Posterior cingulate gyrus (tissue), 11 donors: ENCODE data around the gene SIGLEC10.
A peak's percentile ranks its signal among the peaks of the same experiment; 100 is the strongest.
"Not testable (repeated sequence)": the region's sequence is repeated elsewhere in the genome, so short reads cannot be mapped to it uniquely, and the experiment has no call there.

Experiments used
- DNase-seq, 10 donors: peaks; one replicate each; pipeline versions ENCODE4 v3.0.0 to v3.0.0-alpha.2; 2020 to 2021; ENCODE audit warnings: mixed read lengths in 3 of 10
- intact Hi-C: fragments of 100-400 bp; cut with DNase I; formaldehyde crosslinking; loops from one replicate; pipeline ENCODE4 v1.15.1; 2023

Gene SIGLEC10

GRCh38 chr19:51417107-51417809 is at the start of gene SIGLEC10:
TSS of gene SIGLEC10 (minus strand) at chr19:51417642. CDS start at chr19:51417581, 61 bp downstream.
- intact Hi-C loops: no loop called here
- DNase-seq: peak in 4 of 10 donors; percentile 48 to 88 (median 85)

GRCh38 chr19:51466723-51467122 is 49.3 kb upstream of the SIGLEC10 start:
- DNase-seq: no peak
- intact Hi-C loops: no loop called here

GRCh38 chr19:51463976-51464581 is 46.6 kb upstream of the SIGLEC10 start:
- DNase-seq, intact Hi-C loops: not testable (repeated sequence)

GRCh38 chr19:51462681-51463080 is 45.2 kb upstream of the SIGLEC10 start:
- DNase-seq: peak in 1 of 10 donors; percentile 16
- intact Hi-C loops: no loop called here

- peak in 2 of 10 donors; percentile 42 to 67 for DNase-seq
- intact Hi-C loops: no loop called here
These were observed 44.8 kb upstream of the SIGLEC10 start for GRCh38 chr19:51462276-51462675.

- DNase-seq: peak in 2 of 10 donors; percentile 57 to 85
- intact Hi-C loops: no loop called here
These were observed 44.3 kb upstream of the SIGLEC10 start for GRCh38 chr19:51461723-51462161.

DNA sequence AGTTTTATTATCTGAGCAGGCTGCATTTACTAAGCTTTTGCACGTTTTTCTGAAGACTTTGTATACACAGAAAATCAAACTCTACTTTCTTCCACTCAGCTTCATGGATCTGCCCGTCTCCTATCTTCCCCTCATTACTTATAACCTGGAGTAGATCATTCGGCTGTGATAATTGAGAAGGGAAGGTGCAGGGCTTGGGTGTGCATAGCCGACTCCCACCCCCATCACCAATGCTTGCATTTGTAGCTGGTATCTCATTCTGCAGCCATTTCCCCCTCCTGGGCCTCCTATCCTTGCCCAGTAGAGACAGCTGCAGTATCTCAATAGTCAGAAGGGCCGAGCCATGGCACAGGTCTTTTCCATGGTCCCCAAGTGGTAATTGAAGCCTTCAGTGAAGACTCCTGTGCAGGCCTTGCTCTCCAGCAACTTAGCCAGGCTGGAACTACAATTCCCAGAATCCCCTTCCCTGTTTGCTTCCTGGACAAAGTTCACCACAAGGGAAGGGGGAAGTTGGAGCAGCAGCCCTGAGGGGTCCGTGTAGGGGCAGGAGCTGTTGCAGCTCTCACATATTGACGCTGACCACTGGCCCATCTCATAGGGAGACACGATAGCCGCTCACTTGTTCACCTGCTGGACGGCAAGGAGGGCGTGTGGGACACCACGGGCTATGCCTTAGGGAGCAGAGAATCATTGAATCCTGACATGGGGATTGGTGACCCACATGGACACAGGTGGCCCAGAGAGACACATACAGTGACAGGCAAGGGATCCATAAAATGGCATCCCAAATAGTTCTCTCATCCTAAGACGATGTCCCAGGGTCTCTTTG is 42.9 kb upstream of the SIGLEC10 start:
- intact Hi-C loops: no loop called here
- DNase-seq: peak in 1 of 10 donors; percentile 66

DNA sequence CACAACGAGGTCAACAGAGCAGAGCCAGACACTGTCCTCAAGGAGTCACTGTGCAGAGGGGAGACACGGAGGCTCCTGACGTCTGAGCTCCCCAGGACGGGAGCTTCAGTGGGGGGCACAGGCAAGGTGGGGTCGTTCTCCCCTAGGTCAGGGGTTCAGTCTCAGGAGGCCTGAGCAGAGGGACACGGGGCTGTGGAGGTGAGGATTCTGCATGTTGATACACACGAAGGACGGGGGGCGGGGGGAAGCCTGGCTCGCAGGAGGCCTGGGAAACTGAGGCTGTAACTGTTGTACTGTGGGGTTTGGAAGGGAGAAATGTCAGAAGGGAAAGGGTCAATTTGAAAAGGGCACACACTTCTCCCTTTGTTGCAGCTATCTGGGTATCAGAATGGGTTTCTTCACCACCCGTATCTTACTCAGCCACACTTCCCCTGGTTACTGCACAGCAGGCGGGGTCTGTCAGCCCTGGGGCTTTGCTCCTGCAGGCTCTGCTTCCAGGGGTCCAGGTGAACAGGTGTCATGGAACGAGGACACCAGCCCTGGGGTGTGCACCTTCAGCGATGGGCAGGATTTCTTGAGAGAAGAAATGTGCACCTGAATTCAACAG is 41.6 kb upstream of the SIGLEC10 start:
- no peak for DNase-seq
- intact Hi-C loops: no loop called here

- intact Hi-C loops: no loop called here
- no peak for DNase-seq
These were observed 40.7 kb upstream of the SIGLEC10 start, which contains the start of gene SIGLEC8 for GRCh38 chr19:51458051-51458645. TSS of gene SIGLEC8 (minus strand) at chr19:51458454. CDS start at chr19:51458387, 67 bp downstream.

DNA sequence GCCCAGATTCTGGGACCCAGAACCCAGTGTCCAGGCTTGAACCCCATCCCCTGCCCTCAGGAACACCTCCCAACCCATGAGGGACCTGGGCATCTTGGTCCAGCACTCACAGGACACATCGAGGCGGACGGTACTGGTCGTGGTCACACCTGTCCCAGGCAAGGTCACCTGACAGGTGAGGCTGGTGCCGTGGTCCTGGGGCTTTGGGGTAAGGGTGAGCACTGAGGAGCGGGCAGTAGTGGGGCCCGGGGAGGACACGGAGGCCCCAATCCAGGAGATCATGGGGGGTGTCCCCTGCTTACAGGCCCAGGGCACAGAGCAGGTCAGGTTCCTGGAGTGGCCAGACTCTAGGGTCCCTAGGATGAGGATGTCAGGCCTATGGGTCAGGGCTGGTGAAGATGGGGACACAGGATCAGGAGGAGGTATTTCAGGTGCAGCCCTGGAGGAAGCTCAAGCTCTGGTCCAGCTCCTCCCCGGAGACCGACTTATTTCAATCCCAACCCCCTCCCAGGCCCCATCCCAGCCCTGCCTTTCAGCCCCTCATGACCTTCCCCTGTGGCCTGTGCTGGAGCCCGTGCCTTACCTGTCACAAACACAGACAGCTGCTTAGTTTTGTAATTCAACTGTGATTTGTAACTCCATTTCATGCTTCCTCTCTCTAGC is 40.0 kb upstream of the SIGLEC10 start:
- DNase-seq: no peak
- intact Hi-C loops: no loop called here

DNA sequence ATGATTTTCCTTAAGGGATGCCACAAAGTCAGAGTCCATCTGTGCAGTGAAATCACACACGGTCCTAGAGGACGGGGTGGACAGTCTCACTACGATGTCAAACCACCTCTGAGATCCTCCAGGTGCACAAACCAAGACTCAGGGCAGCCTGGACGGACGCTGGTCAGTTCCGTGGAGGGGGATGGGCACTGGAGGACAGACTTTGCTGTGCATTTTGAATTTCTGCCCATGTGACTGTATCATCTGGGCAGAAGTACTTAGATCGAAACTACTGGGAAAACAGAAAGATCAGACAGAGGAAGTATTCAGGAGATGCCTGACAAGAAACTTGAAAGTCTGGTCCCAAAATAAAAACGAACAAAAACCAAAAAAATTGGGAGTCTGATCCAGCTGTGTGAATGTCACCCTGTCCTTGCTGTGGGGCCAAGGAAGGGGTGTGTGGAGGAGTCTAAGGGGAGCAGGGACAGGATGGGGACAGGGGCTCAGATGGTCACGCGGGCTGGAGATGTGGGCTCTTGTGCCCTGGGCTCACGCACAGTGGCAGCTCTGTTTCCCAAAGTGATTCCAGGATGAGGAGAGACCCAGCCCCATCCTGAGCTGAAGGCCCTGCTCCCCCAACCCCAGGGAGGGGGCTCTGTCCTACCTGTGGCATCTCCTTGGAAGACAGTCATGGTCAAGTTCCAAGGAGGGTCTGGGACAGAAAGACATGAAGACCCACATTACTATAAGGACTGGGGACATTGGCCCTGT is 39.3 kb upstream of the SIGLEC10 start:
- no peak for DNase-seq
- intact Hi-C loops: no loop called here

- intact Hi-C loops: no loop called here
- DNase-seq: peak in 1 of 10 donors; percentile 2
These were observed 33.4 kb upstream of the SIGLEC10 start for GRCh38 chr19:51450730-51451307.

GRCh38 chr19:51448411-51449016 is 31.1 kb upstream of the SIGLEC10 start:
- intact Hi-C loops: no loop called here

DNA sequence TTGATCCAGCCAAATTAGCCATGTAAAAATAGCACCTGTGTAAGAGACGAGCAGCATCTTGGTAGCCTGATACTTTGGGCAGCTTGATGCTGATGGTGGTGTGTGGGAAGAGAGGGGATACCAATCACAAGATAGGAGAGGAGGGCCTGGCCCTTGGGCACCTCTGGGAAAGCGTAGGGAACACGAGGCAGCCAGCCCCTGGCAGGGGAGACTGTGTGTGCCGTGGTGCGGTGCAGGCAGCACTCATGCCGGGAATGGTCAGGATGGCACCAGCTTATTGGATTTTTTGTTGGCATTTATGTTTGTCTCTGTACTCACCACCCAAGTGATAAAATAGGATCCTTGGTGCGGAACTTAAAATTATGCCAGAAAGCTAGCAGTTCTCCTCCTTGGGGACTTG is 30.6 kb upstream of the SIGLEC10 start:
- peak in 1 of 10 donors; percentile 76 for DNase-seq
- intact Hi-C loops: no loop called here

More at GRCh38 chr19:51448411-51449016, 31.1 kb upstream of the SIGLEC10 start:
- DNase-seq: peak in 1 of 10 donors; percentile 57

- intact Hi-C loops, DNase-seq: not testable (repeated sequence)
These were observed 30.1 kb upstream of the SIGLEC10 start for GRCh38 chr19:51447510-51447909.

GRCh38 chr19:51441410-51442390 is 24.3 kb upstream of the SIGLEC10 start:
- no peak for DNase-seq
- intact Hi-C loops: no loop called here
